ENCODE results near the gene EML3.

EML3 gene

DNA sequence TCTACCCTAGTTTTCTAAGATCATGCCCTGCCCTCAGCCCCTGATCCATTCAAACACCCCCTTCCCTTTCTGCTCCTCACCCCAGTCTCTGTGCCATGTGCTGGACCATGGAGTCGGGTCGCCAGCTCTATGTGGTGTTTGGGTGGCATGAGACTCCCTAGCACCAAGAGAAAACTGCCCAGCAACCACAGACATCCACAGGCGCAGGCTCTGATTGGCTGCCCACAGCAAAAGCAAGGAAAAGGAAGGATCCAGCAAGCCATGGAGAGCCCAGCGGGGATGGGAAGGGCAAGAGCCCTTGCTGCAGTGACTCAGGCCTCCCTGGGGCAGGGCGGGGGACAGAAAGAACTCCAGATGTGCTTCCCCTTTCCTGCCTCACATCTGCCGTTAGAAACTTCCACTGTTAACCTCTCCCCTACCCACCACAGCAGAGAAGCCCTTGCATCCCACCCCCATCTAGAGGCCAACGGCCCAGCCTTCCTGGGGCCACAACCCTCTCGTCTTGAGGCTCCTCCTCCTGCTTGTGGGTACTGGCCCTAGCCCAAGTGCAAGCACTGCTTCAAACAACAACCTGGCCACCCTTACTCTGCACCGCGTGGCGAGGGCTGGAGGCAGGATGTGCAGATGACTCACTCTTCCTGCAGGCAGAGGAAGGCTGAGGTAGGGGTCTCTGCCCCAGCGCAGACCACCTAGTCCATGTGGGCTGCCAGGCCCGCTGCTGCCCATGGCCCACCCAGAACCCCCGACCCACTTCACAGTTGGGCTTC is 56.3 kb downstream of the EML3 start:
- peak overlapping the region; percentile 32 to 100 (median 93) for H3K27ac ChIP-seq

DNA sequence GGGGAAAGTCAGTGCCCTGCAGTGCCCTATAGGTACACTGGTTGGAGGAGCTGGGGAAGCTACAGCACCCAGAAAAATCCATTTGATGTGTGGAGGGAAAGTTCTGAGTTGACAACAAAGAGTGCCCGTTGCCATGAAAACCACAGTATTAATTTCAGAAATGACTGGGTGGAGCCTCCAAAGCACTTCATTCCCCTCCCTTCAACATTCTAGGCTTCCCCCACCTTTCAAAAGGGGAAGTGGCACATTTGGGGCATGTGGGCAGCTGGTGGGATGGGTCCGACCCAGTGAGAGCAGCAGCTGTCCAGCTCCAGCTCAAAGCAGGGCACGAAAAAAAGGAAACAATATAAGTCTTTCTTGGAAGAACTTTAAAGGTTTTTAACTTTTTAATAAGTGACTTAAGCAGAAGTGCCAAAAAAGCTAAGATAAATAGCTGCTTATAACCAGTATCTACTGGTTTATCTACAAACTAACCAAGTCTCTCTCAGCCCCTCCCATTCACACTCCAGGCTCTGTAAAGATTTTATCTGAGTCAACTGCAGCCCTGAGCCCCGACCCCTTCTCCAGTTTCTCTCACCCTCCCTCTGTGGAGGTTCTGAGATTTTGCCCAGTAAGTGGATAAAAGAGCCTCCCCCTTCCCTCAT is 57.0 kb downstream of the EML3 start:
- Histone ChIP-seq H3K4me3 (peak overlapping the region in 1 of 7 experiments; percentile 22), H3K27ac (peak overlapping the region; percentile 37 to 100 (median 93))

More for the DNA sequence above, 56.3 kb downstream of the EML3 start:
- H3K4me3 ChIP-seq: peak overlapping the region in 4 of 7 experiments; percentile 2 to 22 (median 10)

DNA sequence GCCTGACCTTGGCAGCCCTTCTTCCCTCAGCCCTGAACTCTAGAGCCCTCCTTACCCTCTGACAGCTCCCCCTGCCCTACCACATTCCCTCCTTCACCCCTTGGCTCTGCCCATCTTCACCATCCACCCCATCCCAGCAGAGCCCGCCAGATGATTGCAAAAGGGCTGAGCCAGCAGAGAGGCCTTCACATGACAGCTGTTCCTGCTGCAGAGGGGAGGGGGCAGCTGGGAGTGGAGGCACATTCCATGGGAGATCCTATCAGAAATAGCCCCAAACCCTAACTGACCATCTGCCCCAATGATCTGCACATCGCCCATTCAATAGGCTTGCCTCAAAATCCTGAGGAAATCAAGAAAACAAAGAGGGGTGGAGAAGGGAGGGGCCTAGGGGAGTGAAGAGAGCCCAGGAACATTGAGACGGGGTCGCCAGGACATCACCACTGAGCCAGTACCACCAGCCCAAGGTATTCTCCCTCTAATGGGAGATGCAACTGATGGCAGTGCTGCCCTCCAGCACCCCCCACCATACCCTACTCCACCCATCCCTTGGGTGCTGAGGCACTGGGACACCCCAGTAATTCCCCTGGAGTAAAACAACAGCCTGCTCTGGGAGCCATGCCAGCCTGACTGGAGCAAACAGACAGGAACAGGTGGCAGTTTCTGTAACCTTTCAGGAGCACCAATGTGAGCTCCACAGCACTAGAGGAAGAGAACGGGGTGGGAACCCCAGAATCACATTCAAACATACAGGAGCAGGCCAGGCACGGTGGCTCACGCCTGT is 58.0 kb downstream of the EML3 start:
- peak overlapping the region in 1 of 7 experiments; percentile 5 for H3K4me3 ChIP-seq
- peak overlapping the region; percentile 37 to 100 (median 93) for H3K27ac ChIP-seq

DNA sequence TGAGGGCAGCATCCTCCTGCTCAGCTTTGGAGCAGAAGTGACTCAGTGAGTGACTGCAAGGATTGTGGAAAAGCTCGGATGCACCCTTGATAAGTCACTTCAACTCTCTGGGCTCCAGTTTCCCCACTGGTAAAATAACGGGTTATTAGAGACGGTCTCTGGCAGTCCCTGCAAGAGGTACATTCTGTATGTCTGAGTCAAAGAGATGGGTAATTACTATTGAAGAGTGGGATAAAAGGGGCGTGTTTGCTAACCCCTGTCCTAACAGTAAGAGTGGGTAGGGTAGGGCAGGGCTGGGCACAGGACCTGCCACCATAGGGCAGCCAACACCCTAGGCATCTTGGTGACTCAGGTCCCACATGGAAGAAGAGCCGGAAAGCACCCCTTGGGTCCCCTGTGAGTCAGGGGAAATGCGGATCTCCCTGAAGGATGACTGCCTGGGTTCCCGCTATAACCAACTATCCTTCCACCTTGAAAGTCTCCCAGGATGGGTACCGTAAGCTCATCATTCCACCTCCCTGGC is 58.7 kb downstream of the EML3 start:
- H3K4me3 ChIP-seq: peak overlapping the region in 3 of 7 experiments; percentile 1 to 13 (median 3)

DNA sequence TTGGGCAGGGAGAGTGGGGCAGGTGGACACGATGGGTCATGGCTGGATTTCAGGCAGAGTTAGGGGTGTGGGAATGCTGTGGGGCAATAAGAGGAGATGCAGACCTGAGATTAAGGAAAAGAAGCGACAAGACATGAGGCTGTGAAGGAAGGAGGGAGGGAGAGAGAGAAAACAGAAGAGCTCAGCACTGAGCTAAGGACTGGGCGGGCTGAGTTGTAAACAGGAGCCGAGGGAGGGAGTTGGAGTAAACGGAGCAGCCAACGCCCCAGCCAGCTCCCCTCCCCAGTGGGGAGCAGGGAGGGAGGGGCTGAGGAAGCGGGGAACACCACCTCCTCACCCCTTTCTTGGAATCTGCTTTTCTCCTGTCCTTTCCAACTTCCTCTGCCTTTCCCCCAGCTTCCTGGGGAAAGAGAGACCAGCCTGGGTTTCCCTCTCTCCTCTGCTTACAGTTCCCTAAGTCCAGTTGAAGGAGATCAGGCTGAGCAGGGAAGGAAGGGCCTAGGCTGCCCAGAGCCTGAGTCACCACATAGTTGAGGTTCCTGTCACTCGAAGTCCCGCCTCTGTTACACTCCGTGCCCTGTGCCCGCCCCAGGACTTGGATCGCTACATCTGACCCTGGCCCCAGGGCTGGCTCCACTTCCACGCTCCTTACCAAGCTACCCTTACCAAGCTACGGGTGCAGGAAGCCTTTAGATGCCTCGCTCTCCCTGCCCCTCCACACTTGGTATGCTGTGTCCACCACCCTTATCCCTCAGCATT is 59.3 kb downstream of the EML3 start:
- peak overlapping the region in 4 of 7 experiments; percentile 1 to 15 (median 8) for H3K4me3 ChIP-seq
- H3K27ac ChIP-seq: peak overlapping the region; percentile 68 to 100 (median 93)

More for the DNA sequence above, 58.7 kb downstream of the EML3 start:
- H3K27ac ChIP-seq: peak overlapping the region; percentile 34 to 100 (median 93)

DNA sequence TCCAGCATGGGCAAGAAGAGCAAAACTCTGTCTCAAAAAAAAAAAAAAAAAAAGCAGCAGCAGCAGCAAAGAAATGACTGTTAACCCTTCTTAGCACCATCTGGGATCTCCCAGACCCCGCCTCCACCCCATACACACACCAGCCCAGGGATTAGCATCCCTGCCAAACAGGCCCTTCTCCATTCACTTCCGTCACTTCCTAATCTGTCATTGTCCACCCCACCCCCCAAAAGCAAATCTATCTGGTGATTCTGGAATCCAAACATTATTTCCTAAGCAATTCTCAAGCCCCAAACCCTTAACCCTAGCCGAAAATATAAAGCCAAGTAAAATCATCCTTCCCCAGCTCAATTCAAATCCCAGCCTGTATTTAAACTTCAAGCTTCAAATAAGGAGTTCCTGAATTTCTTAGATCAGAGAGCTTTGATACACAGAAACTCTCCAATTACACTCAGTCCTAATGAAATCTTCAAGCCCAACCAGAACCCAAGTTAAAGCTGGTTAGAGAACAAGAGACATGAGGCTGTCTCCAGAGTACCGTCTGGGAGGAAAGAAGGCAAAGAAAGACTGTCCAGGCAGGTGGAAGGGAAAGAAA is 60.0 kb downstream of the EML3 start:
- Histone ChIP-seq H3K27ac (peak overlapping the region; percentile 68 to 100 (median 93)), H3K4me3 (peak overlapping the region in 3 of 7 experiments; percentile 1 to 15 (median 13))

Measured in skin epidermis (tissue), 12 donors.